Measurements from ENCODE around the gene ZFAND3.

DNA sequence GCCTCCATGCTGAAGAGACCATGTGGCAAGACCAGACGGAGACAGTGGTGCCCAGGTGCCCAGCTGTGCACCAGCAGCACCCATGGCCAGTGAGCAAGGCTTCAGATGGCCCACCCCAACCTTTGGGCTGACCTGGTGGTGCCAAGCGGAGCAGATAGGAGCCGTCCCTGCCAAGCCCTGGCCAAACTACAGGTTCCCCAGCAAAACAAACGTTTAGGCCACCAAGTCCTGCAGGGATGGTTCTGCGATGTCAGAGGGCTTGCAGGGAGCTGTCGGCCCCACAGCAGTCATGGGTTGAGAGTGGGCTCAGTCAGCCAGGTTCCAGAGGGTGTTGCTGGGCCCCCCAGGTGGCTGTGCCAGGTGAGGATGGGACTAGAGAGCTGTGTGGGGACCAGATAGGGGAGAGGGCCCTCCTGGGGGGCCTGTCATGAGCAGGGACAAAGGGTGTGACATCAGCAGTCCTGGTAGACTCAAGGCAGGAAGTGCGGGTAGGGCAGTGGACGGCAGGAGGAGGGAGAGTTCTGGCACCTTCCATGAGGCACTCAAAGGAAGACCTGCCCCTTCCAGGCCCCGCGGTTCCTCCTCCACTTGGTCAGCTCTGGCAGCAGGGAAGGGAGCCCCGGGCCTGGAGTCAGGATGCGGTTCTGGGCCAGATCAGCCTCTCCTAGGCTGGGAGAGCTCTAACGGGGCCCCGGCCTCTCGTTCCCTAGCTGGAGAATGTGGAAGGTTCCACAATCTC lies 342.4 kb downstream of the ZFAND3 start:
- TF ChIP-seq, protein P1, sequence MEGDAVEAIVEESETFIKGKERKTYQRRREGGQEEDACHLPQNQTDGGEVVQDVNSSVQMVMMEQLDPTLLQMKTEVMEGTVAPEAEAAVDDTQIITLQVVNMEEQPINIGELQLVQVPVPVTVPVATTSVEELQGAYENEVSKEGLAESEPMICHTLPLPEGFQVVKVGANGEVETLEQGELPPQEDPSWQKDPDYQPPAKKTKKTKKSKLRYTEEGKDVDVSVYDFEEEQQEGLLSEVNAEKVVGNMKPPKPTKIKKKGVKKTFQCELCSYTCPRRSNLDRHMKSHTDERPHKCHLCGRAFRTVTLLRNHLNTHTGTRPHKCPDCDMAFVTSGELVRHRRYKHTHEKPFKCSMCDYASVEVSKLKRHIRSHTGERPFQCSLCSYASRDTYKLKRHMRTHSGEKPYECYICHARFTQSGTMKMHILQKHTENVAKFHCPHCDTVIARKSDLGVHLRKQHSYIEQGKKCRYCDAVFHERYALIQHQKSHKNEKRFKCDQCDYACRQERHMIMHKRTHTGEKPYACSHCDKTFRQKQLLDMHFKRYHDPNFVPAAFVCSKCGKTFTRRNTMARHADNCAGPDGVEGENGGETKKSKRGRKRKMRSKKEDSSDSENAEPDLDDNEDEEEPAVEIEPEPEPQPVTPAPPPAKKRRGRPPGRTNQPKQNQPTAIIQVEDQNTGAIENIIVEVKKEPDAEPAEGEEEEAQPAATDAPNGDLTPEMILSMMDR (IDR thresholded peaks at IDR 0.05) = no peak
- TF ChIP-seq POLR2A (IDR thresholded peaks at IDR 0.05) = no peak
